ENCODE results near the gene GRIN1.

The GRIN1 gene

GRCh38 chr9:137138722-137139467, at the start of gene GRIN1:
GRIN1 (plus strand) TSS chr9:137139154; CDS start chr9:137139487, 333 bp downstream.
- no peak for DNase-seq

GRCh38 chr9:137089232-137089947, 49.6 kb upstream of the GRIN1 start:
- no peak for DNase-seq

- DNase-seq = no peak
Observed at GRCh38 chr9:137095664-137096517, 43.1 kb upstream of the GRIN1 start.

GRCh38 chr9:137096785-137097546, 42.0 kb upstream of the GRIN1 start:
- no peak for DNase-seq

GRCh38 chr9:137097761-137098462, 41.0 kb upstream of the GRIN1 start:
- no peak for DNase-seq

- DNase-seq = no peak
Observed at GRCh38 chr9:137099231-137099630, 39.7 kb upstream of the GRIN1 start.

- DNase-seq = no peak
Observed at GRCh38 chr9:137103206-137103999, 35.6 kb upstream of the GRIN1 start.

GRCh38 chr9:137105814-137106661, 32.9 kb upstream of the GRIN1 start:
- no peak for DNase-seq

GRCh38 chr9:137106662-137107250, 32.2 kb upstream of the GRIN1 start:
- no peak for DNase-seq

GRCh38 chr9:137107312-137107921, 31.5 kb upstream of the GRIN1 start:
- no peak for DNase-seq

- no peak for DNase-seq
Observed at GRCh38 chr9:137107982-137108381, 31.0 kb upstream of the GRIN1 start.

- DNase-seq = no peak
Observed at GRCh38 chr9:137108608-137109249, 30.2 kb upstream of the GRIN1 start.

GRCh38 chr9:137109250-137110146, 29.5 kb upstream of the GRIN1 start:
- no peak for DNase-seq

- no peak for DNase-seq
Observed at GRCh38 chr9:137110147-137110910, 28.6 kb upstream of the GRIN1 start.

GRCh38 chr9:137110911-137111787, 27.8 kb upstream of the GRIN1 start:
- no peak for DNase-seq
